WI38 (cell line): ENCODE results near the gene ELMOD1.

Experiments
- H3K4me3 ChIP-seq: 2 replicates; pipeline ENCODE4 v1.5.1; 2011; ENCODE audit warnings: low read depth, mild to moderate bottlenecking, control low read depth, low read length
- CTCF ChIP-seq: IDR thresholded peaks from 2 replicates; pipeline ENCODE4 v1.5.1; 2012; ENCODE audit warnings: low read depth, mild to moderate bottlenecking, control low read depth, low read length

ELMOD1 gene

GRCh38 chr11:107619926-107620325 lies 29.0 kb downstream of the ELMOD1 start:
- no peak overlapping the region for H3K4me3 ChIP-seq
- no peak for TF ChIP-seq CTCF

GRCh38 chr11:107621081-107621480 lies 30.1 kb downstream of the ELMOD1 start:
- TF ChIP-seq CTCF = no peak
- no peak overlapping the region for H3K4me3 ChIP-seq

GRCh38 chr11:107623183-107623582 lies 32.2 kb downstream of the ELMOD1 start:
- no peak overlapping the region for H3K4me3 ChIP-seq
- no peak for TF ChIP-seq CTCF

- no peak for TF ChIP-seq CTCF
- H3K4me3 ChIP-seq = no peak overlapping the region
Observed at GRCh38 chr11:107624983-107625684, 34.2 kb downstream of the ELMOD1 start.

GRCh38 chr11:107625685-107625989 lies 34.7 kb downstream of the ELMOD1 start:
- no peak overlapping the region for H3K4me3 ChIP-seq
- no peak for TF ChIP-seq CTCF

- H3K4me3 ChIP-seq = no peak overlapping the region
- no peak for TF ChIP-seq CTCF
Observed at GRCh38 chr11:107631043-107631442, 40.1 kb downstream of the ELMOD1 start.

- no peak for TF ChIP-seq CTCF
Observed at GRCh38 chr11:107631931-107632330, 41.0 kb downstream of the ELMOD1 start.

More at GRCh38 chr11:107631931-107632330, 41.0 kb downstream of the ELMOD1 start:
- no peak overlapping the region for H3K4me3 ChIP-seq
